H1 (cell line): ENCODE data around the gene SPIRE2. TPM values are rescaled to one million over a fixed set of nuclear protein-coding genes. Genes with fewer than 3 reads are reported as not detected.

ENCODE experiments used
- CHD7 ChIP-seq: fragments of 300-600 bp; sonication (generic); IDR thresholded peaks from 2 replicates; pipeline ENCODE4 v1.7.1; 2012; ENCODE audit warnings: low read length, moderate library complexity, mild to moderate bottlenecking, inconsistent platforms; ENCODE audit not compliant: insufficient replicate concordance
- YY1 ChIP-seq: IDR thresholded peaks from 2 replicates; pipeline ENCODE4 v1.6.1; 2011; ENCODE audit warnings: low read depth, mild to moderate bottlenecking, low read length
- polyA plus RNA-seq, 7 experiments: library from polyadenylated mRNA; depleted of rRNA in 3 of 7; stranded (reverse) in 5 of 7; unstranded in 2 of 7; fragments of >200 nt in 5 of 7; fragments of 200-250 nt in 2 of 7; gene quantifications; 1 replicate in 5 of 7; 2 replicates in 1 of 7; 4 replicates in 1 of 7; pipeline versions ENCODE4 v1.2.1 to v1.2.3, GENCODE V29; 2011 to 2013; ENCODE audit warnings: missing spikeins in 2 of 7, mixed read lengths in 2 of 7
- total RNA-seq: library from RNA; stranded (reverse); fragmentation: NEBNext Ultra II Directional; extraction: Animal tissue kit (Norgen Biotek cat#: 25700); gene quantifications from 2 replicates; pipeline ENCODE4 v1.2.1, GENCODE V29; 2021

SPIRE2 gene
- total and polyA plus RNA-seq, 2 of the 8 experiments (the other 6 are each of a cell fraction or from before 2014, with no cell fraction given): 7.4 to 15.4 TPM

- TF ChIP-seq CHD7 (no peak), YY1 (0 out of 2 replicates have a peak, but pooled peaks have one; percentile 2)
- TF ChIP-seq, all 59 proteins: peak for 4
Observed at GRCh38 chr16:89828870-89829629, 775 bp downstream of the SPIRE2 start (continued).
